ENCODE measurements around the gene F2. TPM values are rescaled to one million over a fixed set of nuclear protein-coding genes. Genes with fewer than 3 reads are reported as not detected.

F2 gene
- total and polyA plus RNA-seq, 2 of the 13 experiments (the other 11 are each of a cell fraction or from before 2014, with no cell fraction given): 330 to 801 TPM

DNA sequence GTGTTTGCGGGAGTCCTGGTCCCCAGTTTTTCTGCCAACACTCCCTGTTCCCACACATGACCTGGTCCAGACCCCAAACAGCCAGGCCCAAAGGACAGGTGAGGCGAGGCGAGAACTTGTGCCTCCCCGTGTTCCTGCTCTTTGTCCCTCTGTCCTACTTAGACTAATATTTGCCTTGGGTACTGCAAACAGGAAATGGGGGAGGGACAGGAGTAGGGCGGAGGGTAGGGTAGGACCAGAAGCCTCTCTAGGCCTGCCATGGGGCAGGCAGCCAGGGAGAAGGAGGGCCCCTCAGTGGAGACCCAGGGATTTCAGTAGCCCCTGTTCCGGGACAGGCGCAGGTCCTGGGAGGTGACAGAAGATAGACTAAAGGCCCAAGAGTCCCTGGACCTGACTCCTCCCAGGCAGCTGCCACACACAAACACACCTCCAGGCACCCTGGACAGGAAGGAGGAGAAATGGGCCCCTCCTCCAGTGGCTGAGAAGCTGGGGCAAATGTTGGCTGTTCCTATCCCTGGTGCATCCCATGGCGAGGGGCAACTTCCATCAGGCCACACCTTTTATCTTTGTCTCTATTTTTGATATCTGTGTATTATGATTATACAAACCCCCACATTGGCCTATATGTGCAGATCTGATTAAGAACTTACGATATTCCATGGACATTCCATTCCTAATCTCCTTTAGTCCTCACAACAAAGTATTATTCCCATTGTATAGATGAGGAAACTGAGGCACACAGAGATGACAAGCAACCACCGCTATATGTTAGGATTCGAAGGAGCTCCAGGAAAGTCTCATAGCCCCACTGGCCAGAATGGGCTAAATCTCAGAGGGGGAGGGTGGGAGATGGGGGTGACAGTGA lies 626 bp upstream of the F2 start (continued):
- TF ChIP-seq, protein P1, sequence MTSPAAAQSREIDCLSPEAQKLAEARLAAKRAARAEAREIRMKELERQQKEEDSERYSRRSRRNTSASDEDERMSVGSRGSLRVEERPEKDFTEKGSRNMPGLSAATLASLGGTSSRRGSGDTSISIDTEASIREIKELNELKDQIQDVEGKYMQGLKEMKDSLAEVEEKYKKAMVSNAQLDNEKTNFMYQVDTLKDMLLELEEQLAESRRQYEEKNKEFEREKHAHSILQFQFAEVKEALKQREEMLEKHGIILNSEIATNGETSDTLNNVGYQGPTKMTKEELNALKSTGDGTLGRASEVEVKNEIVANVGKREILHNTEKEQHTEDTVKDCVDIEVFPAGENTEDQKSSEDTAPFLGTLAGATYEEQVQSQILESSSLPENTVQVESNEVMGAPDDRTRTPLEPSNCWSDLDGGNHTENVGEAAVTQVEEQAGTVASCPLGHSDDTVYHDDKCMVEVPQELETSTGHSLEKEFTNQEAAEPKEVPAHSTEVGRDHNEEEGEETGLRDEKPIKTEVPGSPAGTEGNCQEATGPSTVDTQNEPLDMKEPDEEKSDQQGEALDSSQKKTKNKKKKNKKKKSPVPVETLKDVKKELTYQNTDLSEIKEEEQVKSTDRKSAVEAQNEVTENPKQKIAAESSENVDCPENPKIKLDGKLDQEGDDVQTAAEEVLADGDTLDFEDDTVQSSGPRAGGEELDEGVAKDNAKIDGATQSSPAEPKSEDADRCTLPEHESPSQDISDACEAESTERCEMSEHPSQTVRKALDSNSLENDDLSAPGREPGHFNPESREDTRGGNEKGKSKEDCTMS (CRISPR knock-in tag; conservative IDR thresholded peaks at IDR 0.05): no peak
- peak; percentile 90 for TF ChIP-seq NAIF1 (CRISPR knock-in tag; IDR thresholded peaks at IDR 0.05; ENCODE audit: borderline replicate concordance)
- TF ChIP-seq, protein P2, sequence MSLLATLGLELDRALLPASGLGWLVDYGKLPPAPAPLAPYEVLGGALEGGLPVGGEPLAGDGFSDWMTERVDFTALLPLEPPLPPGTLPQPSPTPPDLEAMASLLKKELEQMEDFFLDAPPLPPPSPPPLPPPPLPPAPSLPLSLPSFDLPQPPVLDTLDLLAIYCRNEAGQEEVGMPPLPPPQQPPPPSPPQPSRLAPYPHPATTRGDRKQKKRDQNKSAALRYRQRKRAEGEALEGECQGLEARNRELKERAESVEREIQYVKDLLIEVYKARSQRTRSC (CRISPR knock-in tag; IDR thresholded peaks at IDR 0.05; ENCODE audit: low read depth): no peak
- peak; percentile 93 for TF ChIP-seq PITX1 (CRISPR knock-in tag; IDR thresholded peaks at IDR 0.05)
- TF ChIP-seq, protein P3, sequence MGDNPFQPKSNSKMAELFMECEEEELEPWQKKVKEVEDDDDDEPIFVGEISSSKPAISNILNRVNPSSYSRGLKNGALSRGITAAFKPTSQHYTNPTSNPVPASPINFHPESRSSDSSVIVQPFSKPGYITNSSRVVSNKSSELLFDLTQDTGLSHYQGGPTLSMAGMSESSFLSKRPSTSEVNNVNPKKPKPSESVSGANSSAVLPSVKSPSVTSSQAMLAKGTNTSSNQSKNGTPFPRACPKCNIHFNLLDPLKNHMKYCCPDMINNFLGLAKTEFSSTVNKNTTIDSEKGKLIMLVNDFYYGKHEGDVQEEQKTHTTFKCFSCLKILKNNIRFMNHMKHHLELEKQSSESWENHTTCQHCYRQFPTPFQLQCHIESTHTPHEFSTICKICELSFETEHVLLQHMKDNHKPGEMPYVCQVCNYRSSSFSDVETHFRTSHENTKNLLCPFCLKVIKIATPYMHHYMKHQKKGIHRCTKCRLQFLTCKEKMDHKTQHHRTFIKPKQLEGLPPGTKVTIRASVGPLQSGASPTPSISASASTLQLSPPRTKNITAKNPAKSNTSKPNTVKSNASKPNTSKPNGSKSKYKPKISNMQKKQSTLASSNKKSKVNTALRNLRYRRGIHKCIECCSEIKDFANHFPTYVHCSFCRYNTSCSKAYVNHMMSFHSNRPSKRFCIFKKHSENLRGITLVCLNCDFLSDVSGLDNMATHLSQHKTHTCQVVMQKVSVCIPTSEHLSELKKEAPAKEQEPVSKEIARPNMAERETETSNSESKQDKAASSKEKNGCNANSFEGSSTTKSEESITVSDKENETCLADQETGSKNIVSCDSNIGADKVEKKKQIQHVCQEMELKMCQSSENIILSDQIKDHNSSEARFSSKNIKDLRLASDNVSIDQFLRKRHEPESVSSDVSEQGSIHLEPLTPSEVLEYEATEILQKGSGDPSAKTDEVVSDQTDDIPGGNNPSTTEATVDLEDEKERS (CRISPR knock-in tag; IDR thresholded peaks at IDR 0.05): peak; percentile 70; the same call in 1 of the 2 replicates
- no peak for TF ChIP-seq ZFAT (CRISPR knock-in tag; conservative IDR thresholded peaks at IDR 0.05)
- no peak for TF ChIP-seq HIVEP1 (CRISPR knock-in tag; IDR thresholded peaks at IDR 0.05)
- TF ChIP-seq ZFY (CRISPR knock-in tag; IDR thresholded peaks at IDR 0.05): peak; percentile 84
- TF ChIP-seq ZNF766 (CRISPR knock-in tag; IDR thresholded peaks at IDR 0.05; ENCODE audit: borderline replicate concordance): peak; percentile 49; the same call in 1 of the 2 replicates
- no peak for TF ChIP-seq ZNF10 (CRISPR knock-in tag; IDR thresholded peaks at IDR 0.05; ENCODE audit: borderline replicate concordance, low read depth)
- no peak for TF ChIP-seq ZNF674 (CRISPR knock-in tag; IDR thresholded peaks at IDR 0.05; ENCODE audit: low read depth)
- TF ChIP-seq ZNF143 (CRISPR knock-in tag; IDR thresholded peaks at IDR 0.05): peak; percentile 58
- TF ChIP-seq, protein P4, sequence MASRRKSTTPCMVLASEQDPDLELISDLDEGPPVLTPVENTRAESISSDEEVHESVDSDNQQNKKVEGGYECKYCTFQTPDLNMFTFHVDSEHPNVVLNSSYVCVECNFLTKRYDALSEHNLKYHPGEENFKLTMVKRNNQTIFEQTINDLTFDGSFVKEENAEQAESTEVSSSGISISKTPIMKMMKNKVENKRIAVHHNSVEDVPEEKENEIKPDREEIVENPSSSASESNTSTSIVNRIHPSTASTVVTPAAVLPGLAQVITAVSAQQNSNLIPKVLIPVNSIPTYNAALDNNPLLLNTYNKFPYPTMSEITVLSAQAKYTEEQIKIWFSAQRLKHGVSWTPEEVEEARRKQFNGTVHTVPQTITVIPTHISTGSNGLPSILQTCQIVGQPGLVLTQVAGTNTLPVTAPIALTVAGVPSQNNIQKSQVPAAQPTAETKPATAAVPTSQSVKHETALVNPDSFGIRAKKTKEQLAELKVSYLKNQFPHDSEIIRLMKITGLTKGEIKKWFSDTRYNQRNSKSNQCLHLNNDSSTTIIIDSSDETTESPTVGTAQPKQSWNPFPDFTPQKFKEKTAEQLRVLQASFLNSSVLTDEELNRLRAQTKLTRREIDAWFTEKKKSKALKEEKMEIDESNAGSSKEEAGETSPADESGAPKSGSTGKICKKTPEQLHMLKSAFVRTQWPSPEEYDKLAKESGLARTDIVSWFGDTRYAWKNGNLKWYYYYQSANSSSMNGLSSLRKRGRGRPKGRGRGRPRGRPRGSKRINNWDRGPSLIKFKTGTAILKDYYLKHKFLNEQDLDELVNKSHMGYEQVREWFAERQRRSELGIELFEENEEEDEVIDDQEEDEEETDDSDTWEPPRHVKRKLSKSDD (CRISPR knock-in tag; IDR thresholded peaks at IDR 0.05; ENCODE audit: low read depth): no peak
- TF ChIP-seq MAFG (CRISPR knock-in tag; IDR thresholded peaks at IDR 0.05): no peak
- TF ChIP-seq, protein P5, sequence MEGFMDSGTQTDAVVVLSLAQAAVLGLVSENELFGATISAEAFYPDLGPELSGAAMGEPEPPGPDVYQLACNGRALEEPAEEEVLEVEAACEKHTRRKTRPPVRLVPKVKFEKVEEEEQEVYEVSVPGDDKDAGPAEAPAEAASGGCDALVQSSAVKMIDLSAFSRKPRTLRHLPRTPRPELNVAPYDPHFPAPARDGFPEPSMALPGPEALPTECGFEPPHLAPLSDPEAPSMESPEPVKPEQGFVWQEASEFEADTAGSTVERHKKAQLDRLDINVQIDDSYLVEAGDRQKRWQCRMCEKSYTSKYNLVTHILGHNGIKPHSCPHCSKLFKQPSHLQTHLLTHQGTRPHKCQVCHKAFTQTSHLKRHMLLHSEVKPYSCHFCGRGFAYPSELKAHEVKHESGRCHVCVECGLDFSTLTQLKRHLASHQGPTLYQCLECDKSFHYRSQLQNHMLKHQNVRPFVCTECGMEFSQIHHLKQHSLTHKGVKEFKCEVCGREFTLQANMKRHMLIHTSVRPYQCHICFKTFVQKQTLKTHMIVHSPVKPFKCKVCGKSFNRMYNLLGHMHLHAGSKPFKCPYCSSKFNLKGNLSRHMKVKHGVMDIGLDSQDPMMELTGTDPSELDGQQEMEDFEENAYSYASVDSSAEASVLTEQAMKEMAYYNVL (CRISPR knock-in tag; IDR thresholded peaks at IDR 0.05; ENCODE audit: borderline replicate concordance): no peak; the same call in 1 of the 2 replicates
- no peak; the same call in 1 of the 2 replicates for TF ChIP-seq SNAPC2 (CRISPR knock-in tag; IDR thresholded peaks at IDR 0.05)
- TF ChIP-seq MYNN (CRISPR knock-in tag; IDR thresholded peaks at IDR 0.05; ENCODE audit: low read depth): no peak
